H9 (cell line): ENCODE results near the gene KCNK10. TPM values are rescaled to one million over a fixed set of nuclear protein-coding genes. Genes with fewer than 3 reads are reported as not detected.

ENCODE experiments used
- DNase-seq: peaks from one replicate; pipeline ENCODE4 v3.0.0-alpha.2; 2017
- H2AFZ ChIP-seq: one replicate; pipeline ENCODE4 v1.6.1; 2013; ENCODE audit warnings: mild to moderate bottlenecking, low read length, control low read depth, moderate library complexity
- H2AK5ac ChIP-seq: 2 replicates; pipeline ENCODE4 v1.6.1; 2013; ENCODE audit warnings: low read length, control low read depth, mixed read lengths; ENCODE audit not compliant: insufficient read length
- H2BK120ac ChIP-seq: one replicate; pipeline ENCODE4 v1.6.1; 2013; ENCODE audit warnings: low read depth, mild to moderate bottlenecking, low read length, control low read depth, inconsistent platforms; ENCODE audit not compliant: poor library complexity, severe bottlenecking
- H2BK12ac ChIP-seq: 2 replicates; pipeline ENCODE4 v1.6.1; 2013; ENCODE audit warnings: low read length, control low read depth, mixed read lengths, low read depth; ENCODE audit not compliant: insufficient read length
- H2BK15ac ChIP-seq: 2 replicates; pipeline ENCODE4 v1.6.1; 2013; ENCODE audit warnings: low read depth, low read length, control low read depth
- H2BK20ac ChIP-seq: one replicate; pipeline ENCODE4 v1.6.1; 2013; ENCODE audit warnings: low read depth, mild to moderate bottlenecking, low read length, control low read depth, inconsistent platforms; ENCODE audit not compliant: poor library complexity, severe bottlenecking
- H2BK5ac ChIP-seq: 2 replicates; pipeline ENCODE4 v1.6.1; 2013; ENCODE audit warnings: low read length, control low read depth, mixed read lengths; ENCODE audit not compliant: insufficient read length
- H3K14ac ChIP-seq: 2 replicates; pipeline ENCODE4 v1.6.1; 2013; ENCODE audit warnings: low read length, control low read depth; ENCODE audit not compliant: insufficient read depth
- H3K18ac ChIP-seq: 2 replicates; pipeline ENCODE4 v1.6.1; 2013; ENCODE audit warnings: low read depth, mild to moderate bottlenecking, mixed read lengths, low read length, control low read depth; ENCODE audit not compliant: insufficient read length
- H3K23ac ChIP-seq: 2 replicates; pipeline ENCODE4 v1.6.1; 2013; ENCODE audit warnings: low read length, control low read depth, mixed read lengths, low read depth; ENCODE audit not compliant: insufficient read length
- H3K23me2 ChIP-seq: 2 replicates; pipeline ENCODE4 v1.6.1; 2013; ENCODE audit warnings: low read depth, mild to moderate bottlenecking, mixed read lengths, low read length, control low read depth; ENCODE audit not compliant: insufficient read length, poor library complexity, severe bottlenecking
- H3K27ac ChIP-seq: 2 replicates; pipeline ENCODE4 v1.5.1; 2013; ENCODE audit warnings: low read length, control low read depth, mixed read lengths, low read depth; ENCODE audit not compliant: insufficient read length
- H3K27me3 ChIP-seq: 2 replicates; pipeline ENCODE4 v1.6.1; 2013; ENCODE audit warnings: low read length, control low read depth, inconsistent platforms; ENCODE audit not compliant: insufficient read depth
- H3K4ac ChIP-seq: 2 replicates; pipeline ENCODE4 v1.6.1; 2013; ENCODE audit warnings: low read depth, mild to moderate bottlenecking, control low read depth, inconsistent platforms, low read length, moderate library complexity
- H3K4me1 ChIP-seq: 2 replicates; pipeline ENCODE4 v1.6.1; 2013; ENCODE audit warnings: low read length, control low read depth, inconsistent platforms; ENCODE audit not compliant: insufficient read depth
- H3K4me2 ChIP-seq: 2 replicates; pipeline ENCODE4 v1.6.1; 2013; ENCODE audit warnings: low read length, control low read depth, mixed read lengths; ENCODE audit not compliant: insufficient read length, insufficient read depth
- H3K56ac ChIP-seq: 2 replicates; pipeline ENCODE4 v1.6.1; 2013; ENCODE audit warnings: low read depth, mild to moderate bottlenecking, mixed read lengths, low read length, control low read depth; ENCODE audit not compliant: insufficient read length
- H3K79me1 ChIP-seq: 2 replicates; pipeline ENCODE4 v1.6.1; 2013; ENCODE audit warnings: low read depth, mild to moderate bottlenecking, moderate library complexity, low read length, control low read depth, inconsistent platforms; ENCODE audit not compliant: insufficient read depth, poor library complexity, severe bottlenecking
- H3K79me2 ChIP-seq: 2 replicates; pipeline ENCODE4 v1.6.1; 2013; ENCODE audit warnings: low read length, control low read depth, inconsistent platforms; ENCODE audit not compliant: insufficient read depth
- H3K9ac ChIP-seq: 2 replicates; pipeline ENCODE4 v1.6.1; 2013; ENCODE audit warnings: low read length, control low read depth, mixed read lengths; ENCODE audit not compliant: insufficient read length; ENCODE audit errors: extremely low read depth
- H3K9me3 ChIP-seq: one replicate; pipeline ENCODE4 v1.6.1; 2013; ENCODE audit warnings: low read depth, low read length, inconsistent platforms; ENCODE audit not compliant: control insufficient read depth
- H3T11ph ChIP-seq: one replicate; pipeline ENCODE4 v1.6.1; 2013; ENCODE audit warnings: mild to moderate bottlenecking, low read length, control low read depth, inconsistent platforms
- H4K20me1 ChIP-seq: one replicate; pipeline ENCODE4 v1.6.1; 2013; ENCODE audit not compliant: control insufficient read depth, insufficient read length, insufficient read depth
- H4K5ac ChIP-seq: 2 replicates; pipeline ENCODE4 v1.6.1; 2013; ENCODE audit warnings: low read depth, mild to moderate bottlenecking, mixed read lengths, low read length, control low read depth; ENCODE audit not compliant: insufficient read length
- H4K8ac ChIP-seq: replicated peaks from 2 replicates; pipeline ENCODE4 v1.6.1; 2013; ENCODE audit warnings: low read length, control low read depth, mixed read lengths, low read depth; ENCODE audit not compliant: insufficient read length
- H4K91ac ChIP-seq: 2 replicates; pipeline ENCODE4 v1.6.1; 2013; ENCODE audit warnings: low read depth, mild to moderate bottlenecking, moderate library complexity, mixed read lengths, low read length, control low read depth; ENCODE audit not compliant: insufficient read length
- H3K27ac Mint-ChIP-seq, 3 experiments: 2 replicates in 2 of 3; 3 replicates in 1 of 3; pipeline ENCODE4 v1.8.0; 2020 to 2021; ENCODE audit warnings: mixed read lengths in 3 of 3, mild to moderate bottlenecking in 1 of 3, moderate library complexity in 1 of 3
- H3K27me3 Mint-ChIP-seq: 2 replicates; pipeline ENCODE4 v1.8.0; 2021; ENCODE audit warnings: low read depth, mild to moderate bottlenecking, moderate library complexity, mixed read lengths
- H3K36me3 Mint-ChIP-seq, 3 experiments: 2 replicates in 2 of 3; 3 replicates in 1 of 3; pipeline ENCODE4 v1.8.0; 2020 to 2021; ENCODE audit warnings: low read depth in 3 of 3, mixed read lengths in 3 of 3; ENCODE audit not compliant: insufficient read depth in 1 of 3
- H3K4me1 Mint-ChIP-seq, 2 experiments: 2 replicates each; pipeline ENCODE4 v1.8.0; 2020; ENCODE audit warnings: mixed read lengths in 2 of 2
- H3K4me3 Mint-ChIP-seq, 2 experiments: 2 replicates in 1 of 2; 3 replicates in 1 of 2; pipeline ENCODE4 v1.8.0; 2020 to 2021; ENCODE audit warnings: mild to moderate bottlenecking in 2 of 2, mixed read lengths in 2 of 2, moderate library complexity in 1 of 2
- H3K9me3 Mint-ChIP-seq, 2 experiments: 2 replicates in 1 of 2; 3 replicates in 1 of 2; pipeline ENCODE4 v1.8.0; 2020; ENCODE audit warnings: mild to moderate bottlenecking in 2 of 2, mixed read lengths in 2 of 2, moderate library complexity in 1 of 2
- CTCF ChIP-seq: fragments of 200-600 bp; sonication (generic); conservative IDR thresholded peaks from 3 replicates; pipeline ENCODE4 v1.8.0; 2021; ENCODE audit warnings: antibody characterized with exemption, mild to moderate bottlenecking
- WGBS: extraction: QIAGEN DNeasy Blood & Tissue Kit; methylation state at CpG from one replicate; pipeline ENCODE4 v1.1.7; 2013; ENCODE audit warnings: missing lambda C conversion rate, low lambda C conversion rate, mixed read lengths; ENCODE audit not compliant: insufficient read length; ENCODE audit errors: extremely low coverage; 5-methylcytosine and 5-hydroxymethylcytosine counted together
- total RNA-seq: library from RNA; stranded (reverse); gene quantifications from 2 replicates; pipeline ENCODE4 v1.2.1, GENCODE V29; 2021

KCNK10 gene
- total RNA-seq, 1 experiment from 2014 or later: 0.33 TPM

- Histone ChIP-seq H2AFZ (no peak overlapping the region), H3T11ph (no peak overlapping the region), H2AK5ac (no peak overlapping the region), H3K23me2 (no peaks in the 10 kb centered on the region), H2BK5ac (no peak overlapping the region), H2BK120ac (no peak overlapping the region), H3K23ac (no peak overlapping the region), H4K20me1 (no peaks in the 10 kb centered on the region), H3K4ac (no peak overlapping the region), H3K27me3 (no peaks in the 10 kb centered on the region), H2BK20ac (no peak overlapping the region), H4K8ac (no peak overlapping the region), H4K91ac (no peak overlapping the region), H3K79me2 (no peaks in the 10 kb centered on the region), H2BK12ac (no peak overlapping the region), H3K56ac (no peak overlapping the region), H3K9ac (no peak overlapping the region), H3K9me3 (no peaks in the 10 kb centered on the region), H2BK15ac (no peak overlapping the region), H4K5ac (no peak overlapping the region), H3K4me1 (no peaks in the 10 kb centered on the region), H3K4me2 (no peak overlapping the region), H3K18ac (no peak overlapping the region), H3K14ac (no peak overlapping the region), H3K27ac (no peak overlapping the region), H3K79me1 (no peaks in the 10 kb centered on the region)
- Mint-ChIP-seq H3K36me3 (no peaks in the 10 kb centered on the region), H3K27me3 (peaks cover 4% of the 10 kb centered on the region; the same call in 1 of the 2 replicates), H3K4me3 (no peak overlapping the region), H3K9me3 (peaks cover 0 to 2% of the 10 kb centered on the region in 2 experiments; a peak in 1 of 5 replicates), H3K4me1 (no peaks in the 10 kb centered on the region), H3K27ac (no peak overlapping the region)
- DNase-seq: no peak
- no peak for TF ChIP-seq CTCF
- no CpG with 5 or more reads among the region's 4 CpGs for WGBS
These were observed 168.7 kb downstream of the KCNK10 start for GRCh38 chr14:88154321-88154720.
